Thoracic aorta (tissue), 2 donors: Measurements from ENCODE around the gene EFEMP1. TPM values are rescaled to one million over a fixed set of nuclear protein-coding genes. Genes with fewer than 3 reads are reported as not detected.

Experiments
- ATAC-seq: fragments of 150-250 bp; one replicate; pipeline ENCODE4 v1.8.0; 2017; ENCODE audit warnings: low read depth; ENCODE audit not compliant: insufficient number of reproducible peaks, low FRiP score
- DNase-seq: peaks from one replicate; pipeline ENCODE4 v3.0.0-alpha.2; 2020; ENCODE audit warnings: low spot score
- H3K27ac ChIP-seq, 2 donors: fragments of 200-600 bp; sonication (generic); 1 replicate in 1 of 2; 2 replicates in 1 of 2; pipeline ENCODE4 v1.5.1; 2016; ENCODE audit warnings: mild to moderate bottlenecking in 2 of 2, moderate library complexity in 2 of 2
- H3K27me3 ChIP-seq: fragments of 200-600 bp; sonication (generic); replicated peaks from 2 replicates; pipeline ENCODE4 v1.6.0; 2016; ENCODE audit warnings: mild to moderate bottlenecking; ENCODE audit not compliant: insufficient read depth
- H3K36me3 ChIP-seq: fragments of 200-600 bp; sonication (generic); one replicate; pipeline ENCODE4 v1.5.1; 2016
- H3K4me1 ChIP-seq, 2 donors: fragments of 200-600 bp; sonication (generic); 1 replicate in 1 of 2; 2 replicates in 1 of 2; pipeline versions ENCODE4 v1.5.1 to v1.6.0; 2016; ENCODE audit warnings: low read depth in 2 of 2, mild to moderate bottlenecking in 1 of 2; ENCODE audit not compliant: control insufficient read depth in 1 of 2
- H3K4me3 ChIP-seq: fragments of 200-600 bp; sonication (generic); 2 replicates; pipeline ENCODE4 v1.5.1; 2016; ENCODE audit warnings: mild to moderate bottlenecking
- H3K9me3 ChIP-seq: fragments of 200-600 bp; sonication (generic); 2 replicates; pipeline ENCODE4 v1.5.1; 2016
- CTCF ChIP-seq: fragments of 200-600 bp; sonication (generic); IDR thresholded peaks from one replicate; pipeline ENCODE4 v1.5.1; 2019; ENCODE audit warnings: antibody characterized with exemption
- total RNA-seq, 2 donors: library from RNA; depleted of rRNA; stranded (reverse); fragments of >200 nt; gene quantifications; one replicate each; pipeline versions ENCODE4 v1.1.0 to v1.2.3, GENCODE V29; 2016

The EFEMP1 gene
- total RNA-seq, 2 donors from 2014 or later: 1,782 to 2,754 TPM

- Histone ChIP-seq H3K4me3 (no peak overlapping the region), H3K9me3 (no peaks in the 10 kb centered on the region), H3K36me3 (peaks cover 3% of the 10 kb centered on the region), H3K27me3 (no peaks in the 10 kb centered on the region), H3K4me1 (peaks cover 34 to 66% of the 10 kb centered on the region in 2 donors), H3K27ac (no peak overlapping the region)
- ATAC-seq (no peak), DNase-seq (no peak)
- TF ChIP-seq CTCF: no peak
These were observed 25.1 kb downstream of the EFEMP1 start for GRCh38 chr2:55898386-55899040.

- ATAC-seq (no peak), DNase-seq (no peak)
- peak overlapping the region in 1 of 2 donors; percentile 31 for H3K27ac ChIP-seq
- H3K9me3 ChIP-seq: no peaks in the 10 kb centered on the region
- TF ChIP-seq CTCF: no peak
- H3K4me1 ChIP-seq: peaks cover 24 to 67% of the 10 kb centered on the region in 2 donors
- peaks cover 3% of the 10 kb centered on the region for H3K36me3 ChIP-seq
- H3K27me3 ChIP-seq: no peaks in the 10 kb centered on the region
- H3K4me3 ChIP-seq: no peak overlapping the region
These were observed 26.9 kb downstream of the EFEMP1 start for GRCh38 chr2:55896633-55897032.

- Histone ChIP-seq H3K9me3 (no peaks in the 10 kb centered on the region), H3K36me3 (peaks cover 3% of the 10 kb centered on the region), H3K4me1 (peaks cover 34 to 68% of the 10 kb centered on the region in 2 donors), H3K4me3 (no peak overlapping the region), H3K27me3 (no peaks in the 10 kb centered on the region), H3K27ac (peak overlapping the region; percentile 15 to 53)
- TF ChIP-seq CTCF: no peak
- ATAC-seq (no peak), DNase-seq (no peak)
These were observed 28.9 kb downstream of the EFEMP1 start for GRCh38 chr2:55894720-55895119.

- DNase-seq: no peak
- H3K9me3 ChIP-seq: no peaks in the 10 kb centered on the region
- no peak for TF ChIP-seq CTCF
- no peaks in the 10 kb centered on the region for H3K36me3 ChIP-seq
- peaks cover 53 to 82% of the 10 kb centered on the region in 2 donors for H3K4me1 ChIP-seq
- ATAC-seq: no peak
- peak overlapping the region; percentile 53 to 57 for H3K27ac ChIP-seq
- H3K27me3 ChIP-seq: no peaks in the 10 kb centered on the region
- no peak overlapping the region for H3K4me3 ChIP-seq
These were observed 31.9 kb downstream of the EFEMP1 start for GRCh38 chr2:55891671-55892094.

GRCh38 chr2:55888936-55889335 lies 34.6 kb downstream of the EFEMP1 start:
- H3K27ac ChIP-seq: peak overlapping the region; percentile 95 to 96
- H3K9me3 ChIP-seq: no peaks in the 10 kb centered on the region
- ATAC-seq: no peak
- no peak overlapping the region for H3K4me3 ChIP-seq
- no peak for TF ChIP-seq CTCF
- no peaks in the 10 kb centered on the region for H3K36me3 ChIP-seq
- H3K27me3 ChIP-seq: no peaks in the 10 kb centered on the region
- peaks cover 68 to 98% of the 10 kb centered on the region in 2 donors for H3K4me1 ChIP-seq
- no peak for DNase-seq
